ENCODE measurements around the gene MED29.
A peak's percentile ranks its signal among the peaks of the same experiment; 100 is the strongest.
"Not testable (repeated sequence)": the region's sequence is repeated elsewhere in the genome, so short reads cannot be mapped to it uniquely, and the experiment has no call there.

The MED29 gene

GRCh38 chr19:39372047-39372802 is 19.0 kb upstream of the MED29 start:
- DNase-seq = no peak

DNA sequence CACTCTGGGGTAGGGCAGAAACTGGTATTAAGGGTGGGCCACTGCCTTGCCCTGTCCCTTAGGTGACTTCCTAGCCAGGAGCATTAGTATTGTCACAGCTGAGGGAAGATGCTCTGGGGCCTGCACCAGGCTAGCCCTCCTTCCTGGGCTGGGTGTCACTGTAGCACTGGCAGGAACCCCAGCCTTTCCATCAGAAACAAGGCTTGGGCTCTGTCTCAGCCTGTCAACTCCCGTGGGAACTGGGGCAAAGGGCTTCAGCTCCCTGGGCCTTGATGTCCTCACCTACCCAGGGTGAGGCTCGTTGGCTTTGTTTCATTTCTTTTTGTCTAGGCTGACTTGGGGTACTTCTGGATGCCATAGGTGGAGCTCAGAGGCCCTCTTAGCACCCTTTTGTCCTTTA is 18.2 kb upstream of the MED29 start:
- DNase-seq = no peak

DNA sequence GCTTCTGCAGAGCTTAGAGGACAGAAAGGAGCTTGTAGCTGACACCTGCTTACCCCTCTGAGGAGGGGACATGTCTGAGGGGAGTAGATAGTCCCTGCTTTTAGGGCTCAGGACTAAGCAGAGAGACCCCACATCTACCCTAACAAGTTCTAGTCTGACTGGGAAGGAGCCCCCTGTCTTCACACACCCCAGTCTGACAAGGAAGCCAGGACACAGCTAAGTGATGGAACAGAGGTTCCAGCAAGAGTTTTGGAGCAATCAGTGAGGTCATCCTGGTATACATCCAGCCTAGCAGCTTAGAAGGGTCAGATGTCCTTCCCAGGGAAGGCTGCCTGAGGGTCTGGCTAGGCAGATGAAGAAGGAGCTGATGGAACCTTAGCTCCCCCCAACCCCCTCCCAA is 15.2 kb upstream of the MED29 start:
- no peak for DNase-seq

DNA sequence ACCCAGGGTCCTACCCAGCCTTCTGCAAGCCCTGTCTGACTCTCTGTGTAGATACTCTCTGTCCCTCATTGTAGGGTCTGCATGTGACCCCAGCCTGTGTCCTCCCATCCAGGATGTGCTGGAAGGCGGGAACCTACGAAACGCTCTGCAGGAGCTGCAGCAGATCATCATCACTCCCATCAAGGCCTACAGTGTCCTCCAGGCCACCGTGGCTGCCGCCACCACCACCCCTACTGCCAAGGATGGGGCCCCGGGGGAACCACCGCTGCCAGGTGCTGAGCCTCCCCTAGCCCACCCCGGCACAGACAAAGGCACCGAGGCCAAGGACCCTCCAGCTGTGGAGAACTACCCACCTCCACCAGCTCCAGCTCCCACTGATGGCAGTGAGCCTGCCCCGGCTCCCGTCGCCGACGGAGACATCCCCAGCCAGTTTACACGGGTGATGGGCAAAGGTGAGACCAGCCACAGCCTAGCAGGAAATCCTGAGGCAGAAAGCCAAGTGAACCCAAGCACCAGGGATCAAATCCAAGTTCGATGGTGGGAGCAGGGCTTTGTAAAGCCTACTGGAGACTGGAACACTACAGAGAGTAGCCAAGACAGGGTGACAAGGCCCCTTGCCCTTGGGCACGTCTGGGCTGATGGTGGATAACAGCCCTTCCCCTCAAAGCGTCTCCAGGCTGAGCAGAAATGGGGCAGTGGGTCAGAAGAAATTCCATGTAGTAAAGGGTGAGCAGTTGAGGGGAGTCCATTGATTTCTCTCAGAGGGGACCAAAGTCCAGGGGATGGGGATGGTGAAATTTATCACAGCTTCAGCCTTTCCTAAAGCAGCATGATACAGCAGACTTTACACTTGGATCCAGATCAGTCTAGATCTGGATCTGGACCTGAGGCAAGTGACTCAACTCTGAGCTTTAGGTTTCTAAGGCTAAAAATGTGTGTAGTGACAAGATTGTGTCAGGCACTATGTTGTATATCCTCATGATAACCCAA is 13.5 kb upstream of the MED29 start:
- DNase-seq = no peak

DNA sequence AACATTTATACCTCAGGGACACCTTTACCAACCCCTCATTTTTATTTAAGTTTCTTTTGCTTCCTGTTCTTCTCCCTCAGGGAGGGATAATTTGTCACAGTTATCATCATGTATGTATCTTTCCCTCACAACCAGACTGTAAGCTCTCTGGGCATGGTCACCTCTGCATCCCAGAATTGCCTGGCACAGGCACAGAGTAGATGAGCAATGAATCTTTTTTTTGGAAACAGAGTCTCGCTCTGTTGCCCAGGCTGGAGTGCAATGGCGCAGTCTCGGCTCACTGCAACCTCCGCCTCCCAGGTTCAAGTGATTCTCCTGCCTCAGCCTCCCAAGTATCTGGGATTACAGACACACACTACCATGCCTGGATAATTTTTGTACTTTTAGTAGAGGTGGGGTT is 11.8 kb upstream of the MED29 start:
- DNase-seq = not testable (repeated sequence)

DNA sequence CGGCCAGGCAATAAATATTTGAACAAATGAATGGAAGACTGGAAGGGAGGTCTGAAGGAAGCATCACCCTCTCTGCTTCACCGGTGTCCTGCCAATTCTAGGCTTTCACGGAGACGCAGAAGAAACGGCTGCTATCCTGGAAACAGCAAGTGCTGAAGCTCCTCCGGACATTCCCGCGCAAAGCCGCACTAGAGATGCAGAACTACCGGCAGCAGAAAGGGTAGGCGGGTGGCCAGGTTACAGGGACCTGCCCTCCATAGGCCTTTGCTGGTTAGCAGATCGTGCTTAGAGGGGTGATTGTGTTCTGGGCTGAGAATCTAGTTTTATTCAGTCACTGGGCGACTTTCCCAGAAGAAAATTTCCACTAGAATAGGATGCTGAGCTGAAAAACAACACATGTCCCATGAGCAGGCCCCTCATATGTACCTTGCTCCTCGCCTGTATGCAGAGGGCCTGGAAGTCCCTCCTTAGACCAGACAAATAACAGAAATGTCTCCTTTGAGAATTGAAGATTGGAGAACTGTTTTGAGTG is 11.2 kb upstream of the MED29 start:
- DNase-seq = no peak

- DNase-seq = no peak
These were observed 10.4 kb upstream of the MED29 start for GRCh38 chr19:39380521-39381502.

DNA sequence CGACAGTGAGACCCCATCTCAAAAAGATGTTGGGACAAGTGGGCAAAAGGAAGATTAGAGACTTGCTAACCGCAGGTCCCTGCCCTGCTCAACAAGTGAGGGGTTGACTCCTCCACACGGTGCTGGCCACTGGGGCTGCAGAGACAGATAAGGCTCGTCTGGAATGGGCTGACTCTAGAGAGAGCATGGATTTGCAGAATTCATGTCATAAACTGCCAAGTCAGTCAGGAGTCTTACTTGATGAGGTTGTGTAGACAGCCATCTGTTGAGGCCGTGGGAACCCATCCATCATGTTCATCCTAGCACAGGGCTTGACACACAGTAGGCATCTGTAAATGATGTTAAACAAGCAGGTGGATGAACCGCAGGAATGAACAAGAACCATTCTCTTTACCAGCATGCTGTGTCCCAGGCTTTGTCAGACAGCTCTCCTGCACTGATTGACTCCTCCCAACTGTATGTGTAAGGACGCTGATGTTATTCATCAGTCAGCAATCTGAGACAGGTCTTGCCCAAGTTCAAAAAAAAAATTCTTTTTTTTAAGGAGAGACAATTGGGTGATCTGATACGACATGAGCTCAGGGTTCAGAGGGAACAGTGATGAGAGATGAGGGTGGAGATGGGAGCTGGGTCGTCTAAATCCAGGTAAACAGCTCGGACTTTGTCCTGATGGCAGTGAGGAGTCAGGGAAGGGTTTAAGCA is 9.1 kb upstream of the MED29 start:
- no peak for DNase-seq

GRCh38 chr19:39382991-39383828 is 8.0 kb upstream of the MED29 start:
- no peak for DNase-seq

- no peak for DNase-seq
These were observed 6.2 kb upstream of the MED29 start for GRCh38 chr19:39384839-39385568.

DNA sequence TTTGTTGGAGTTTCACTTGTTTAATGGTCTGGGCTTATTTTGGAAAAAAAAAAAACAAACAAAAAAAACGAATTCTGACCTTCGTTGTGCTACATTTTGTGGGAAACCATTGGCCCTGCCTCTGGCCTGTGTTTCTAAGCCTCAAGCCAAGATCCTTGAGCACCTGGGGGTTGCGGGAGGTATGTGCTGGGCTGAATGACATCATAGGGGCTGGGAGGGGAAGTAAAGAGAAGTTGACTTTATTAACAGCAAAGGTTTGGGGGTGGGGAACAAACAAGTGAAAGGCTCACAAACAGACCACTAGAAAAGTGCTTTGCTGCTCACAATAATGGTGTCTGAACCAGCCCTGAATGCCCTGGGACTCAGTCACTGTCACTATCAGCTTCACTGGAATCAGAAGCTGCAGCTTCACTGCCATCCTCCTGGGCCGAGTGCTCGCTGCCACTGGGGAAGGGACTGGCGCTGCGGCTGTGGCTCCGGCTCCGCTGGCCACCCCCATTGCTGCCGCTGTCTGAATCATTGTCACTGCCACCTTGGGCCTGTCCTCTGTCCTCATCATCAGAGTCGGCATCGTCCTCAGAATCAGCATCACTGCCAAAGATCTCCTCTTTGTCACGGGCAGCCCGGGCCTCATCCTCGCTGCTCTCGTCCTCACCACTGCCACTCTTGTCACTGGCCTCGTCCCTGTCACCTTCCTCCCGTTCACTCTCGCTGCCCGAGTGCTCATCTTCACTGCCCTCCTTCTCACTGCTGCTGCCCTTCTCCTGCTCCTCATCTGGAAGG is 5.4 kb upstream of the MED29 start:
- DNase-seq = no peak

DNA sequence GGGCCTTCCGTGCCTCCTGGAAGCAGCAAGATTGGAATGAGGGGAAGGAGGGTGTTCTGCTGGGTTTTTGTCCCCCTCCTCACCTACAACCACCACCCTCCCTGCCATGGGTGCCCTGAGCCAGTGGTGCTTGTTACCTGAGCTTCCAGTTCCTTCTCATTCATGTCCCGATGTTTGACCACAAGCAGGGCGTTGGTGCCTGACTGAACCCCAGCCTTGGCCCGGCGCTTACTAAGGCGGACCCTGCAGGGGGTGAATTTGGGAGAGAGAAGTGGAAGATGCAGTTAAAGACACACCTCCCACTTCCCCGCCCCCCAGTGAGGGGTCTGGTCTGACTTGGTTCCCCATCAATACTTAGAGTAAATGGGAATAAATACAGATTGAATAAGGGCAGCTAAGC is 4.6 kb upstream of the MED29 start:
- DNase-seq = no peak

DNA sequence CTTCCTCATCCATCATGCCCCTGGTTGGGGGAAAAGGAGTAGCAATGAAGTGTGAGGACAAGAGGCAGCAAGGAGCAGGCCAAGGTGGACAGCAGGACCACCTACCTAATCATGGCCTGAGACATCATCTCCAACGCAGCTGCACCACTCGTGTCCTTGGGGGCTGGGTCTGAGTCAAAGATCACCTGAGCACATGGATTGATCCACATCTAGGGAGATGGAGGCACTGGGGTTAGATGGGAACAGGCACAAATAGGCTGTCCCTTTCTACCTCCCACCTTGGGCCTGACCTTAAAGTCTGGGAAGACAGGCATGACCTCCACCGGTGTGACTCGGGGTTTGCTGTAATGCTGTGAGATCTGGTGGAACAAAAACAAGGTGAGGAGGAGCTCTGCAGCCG is 2.5 kb upstream of the MED29 start:
- DNase-seq = no peak

- no peak for DNase-seq
These were observed 1.4 kb upstream of the MED29 start for GRCh38 chr19:39389631-39390414.

DNA sequence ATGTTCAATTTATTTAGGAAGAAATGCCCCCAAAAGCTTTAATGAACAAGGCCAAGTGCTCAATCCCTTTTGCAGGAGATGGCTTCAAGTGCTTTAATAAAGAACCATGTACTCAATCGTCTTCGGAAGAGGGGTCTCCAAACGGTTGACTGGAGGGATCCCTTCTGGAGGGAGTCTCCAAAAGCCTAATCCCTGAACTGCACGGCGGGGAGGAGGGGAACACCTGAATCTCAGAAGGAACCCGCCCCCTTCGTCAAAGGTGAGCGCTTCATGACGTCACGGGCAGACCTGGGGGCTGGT is 777 bp upstream of the MED29 start:
- peak; percentile 79 for DNase-seq

- DNase-seq = peak; percentile 56
These were observed 6.5 kb downstream of the MED29 start for GRCh38 chr19:39397360-39398296.

GRCh38 chr19:39398297-39398864 is 7.2 kb downstream of the MED29 start:
- no peak for DNase-seq

Measured in NCI-H2029 (cell line).